Osteoblast (primary cell): ENCODE results near the gene PLCB4. TPM values are rescaled to one million over a fixed set of nuclear protein-coding genes. Genes with fewer than 3 reads are reported as not detected.
A peak's percentile ranks its signal among the peaks of the same experiment; 100 is the strongest.

Source experiments
- DNase-seq: peaks from one replicate; pipeline ENCODE4 v3.0.0; 2011; ENCODE audit warnings: low spot score, mixed read lengths; ENCODE audit not compliant: insufficient read length; ENCODE audit errors: missing footprints
- H2AFZ ChIP-seq: 2 replicates; pipeline ENCODE4 v1.6.0; 2011; ENCODE audit warnings: mild to moderate bottlenecking, low read length
- H3K27ac ChIP-seq: 2 replicates; pipeline ENCODE4 v1.5.1; 2011; ENCODE audit warnings: mild to moderate bottlenecking, low read depth, low read length, moderate library complexity
- H3K27me3 ChIP-seq: 2 replicates; pipeline ENCODE4 v1.6.0; 2012; ENCODE audit warnings: mild to moderate bottlenecking, control low read depth, inconsistent platforms, low read length, moderate library complexity; ENCODE audit not compliant: insufficient read depth
- H3K36me3 ChIP-seq: 2 replicates; pipeline ENCODE4 v1.5.1; 2011; ENCODE audit warnings: mild to moderate bottlenecking, low read length, control low read depth, moderate library complexity; ENCODE audit not compliant: insufficient read depth
- H3K4me1 ChIP-seq: 2 replicates; pipeline ENCODE4 v1.5.1; 2011; ENCODE audit warnings: mild to moderate bottlenecking, low read length, control low read depth, moderate library complexity; ENCODE audit not compliant: insufficient read depth
- H3K4me2 ChIP-seq: 2 replicates; pipeline ENCODE4 v1.6.0; 2011; ENCODE audit warnings: mild to moderate bottlenecking, low read length; ENCODE audit not compliant: insufficient read depth
- H3K4me3 ChIP-seq: fragments of 200-600 bp; sonication (generic); 3 replicates; pipeline ENCODE4 v1.5.1; 2012; ENCODE audit warnings: mild to moderate bottlenecking, low read length, inconsistent platforms; ENCODE audit not compliant: insufficient read depth
- H3K79me2 ChIP-seq: 2 replicates; pipeline ENCODE4 v1.6.0; 2012; ENCODE audit warnings: mild to moderate bottlenecking, low read length, control low read depth, inconsistent platforms; ENCODE audit not compliant: insufficient read depth
- H3K9me3 ChIP-seq: 2 replicates; pipeline ENCODE4 v1.5.1; 2011; ENCODE audit warnings: low read depth, low read length, control low read depth
- H4K20me1 ChIP-seq: 2 replicates; pipeline ENCODE4 v1.6.0; 2012; ENCODE audit warnings: mild to moderate bottlenecking, low read length, control low read depth; ENCODE audit not compliant: insufficient read depth
- total RNA-seq: library from RNA; depleted of rRNA; stranded (reverse); fragments of >200 nt; gene quantifications from 2 replicates; pipeline ENCODE4 v1.2.3, GENCODE V29; 2012
- TF ChIP-seq, protein P1 (sequence below): IDR thresholded peaks from 2 replicates; pipeline ENCODE4 v1.5.1; 2011; ENCODE audit warnings: mild to moderate bottlenecking, low read depth, low read length, moderate library complexity; ENCODE audit errors: extremely low read depth

The PLCB4 gene
- total RNA-seq, result 13.0 and 25.6 TPM in 2 replicates

DNA sequence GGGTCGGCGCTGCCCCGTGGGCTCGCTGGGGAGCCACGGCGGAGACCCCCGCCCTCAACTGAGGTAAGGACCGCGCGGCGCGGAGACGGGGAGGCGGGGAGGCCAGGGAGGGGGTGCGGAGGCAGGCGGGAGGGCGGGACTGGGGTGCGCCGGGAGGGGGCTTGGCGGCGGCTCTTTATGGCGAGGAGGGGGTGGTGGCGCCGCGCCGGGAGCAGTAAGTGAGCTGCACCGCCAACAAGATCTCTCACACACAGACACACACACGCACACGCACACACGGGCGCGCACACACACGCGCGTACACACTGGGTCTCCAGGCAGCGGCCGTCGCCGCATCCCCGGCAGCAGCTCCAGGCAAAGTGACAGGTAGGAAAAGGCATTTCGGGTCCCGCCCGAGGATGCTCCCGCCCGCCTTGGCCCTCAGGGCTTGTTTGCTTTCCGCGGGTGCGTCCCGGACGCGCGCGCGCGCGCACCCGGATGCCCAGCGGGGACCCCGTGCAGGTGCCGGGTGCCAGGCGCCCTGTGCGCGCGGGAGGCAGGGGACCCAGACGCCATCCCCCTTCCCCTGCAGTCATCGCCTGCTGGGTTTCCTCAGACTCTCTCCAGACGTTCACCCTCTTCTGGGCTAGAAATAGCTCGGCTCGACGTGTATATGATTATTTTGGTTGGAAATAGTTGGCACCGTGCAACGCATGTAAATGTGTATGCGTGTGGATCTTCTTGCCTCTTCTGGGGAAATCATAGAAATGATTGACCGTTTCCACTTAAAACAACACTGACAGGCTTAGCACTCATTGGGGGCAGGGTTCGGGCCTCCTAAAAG is at the start of gene PLCB4:
TSS of gene PLCB4 (plus strand) at position 247 of the 823 bp plus-strand sequence. CDS start 238,728 bp downstream, outside the sequence.
- no peaks in the 10 kb centered on the region for H3K36me3 ChIP-seq
- TF ChIP-seq, protein P1, sequence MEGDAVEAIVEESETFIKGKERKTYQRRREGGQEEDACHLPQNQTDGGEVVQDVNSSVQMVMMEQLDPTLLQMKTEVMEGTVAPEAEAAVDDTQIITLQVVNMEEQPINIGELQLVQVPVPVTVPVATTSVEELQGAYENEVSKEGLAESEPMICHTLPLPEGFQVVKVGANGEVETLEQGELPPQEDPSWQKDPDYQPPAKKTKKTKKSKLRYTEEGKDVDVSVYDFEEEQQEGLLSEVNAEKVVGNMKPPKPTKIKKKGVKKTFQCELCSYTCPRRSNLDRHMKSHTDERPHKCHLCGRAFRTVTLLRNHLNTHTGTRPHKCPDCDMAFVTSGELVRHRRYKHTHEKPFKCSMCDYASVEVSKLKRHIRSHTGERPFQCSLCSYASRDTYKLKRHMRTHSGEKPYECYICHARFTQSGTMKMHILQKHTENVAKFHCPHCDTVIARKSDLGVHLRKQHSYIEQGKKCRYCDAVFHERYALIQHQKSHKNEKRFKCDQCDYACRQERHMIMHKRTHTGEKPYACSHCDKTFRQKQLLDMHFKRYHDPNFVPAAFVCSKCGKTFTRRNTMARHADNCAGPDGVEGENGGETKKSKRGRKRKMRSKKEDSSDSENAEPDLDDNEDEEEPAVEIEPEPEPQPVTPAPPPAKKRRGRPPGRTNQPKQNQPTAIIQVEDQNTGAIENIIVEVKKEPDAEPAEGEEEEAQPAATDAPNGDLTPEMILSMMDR, result no peak
- peak within 1 kb of the TSS; percentile 78 for H3K4me3 ChIP-seq
- H2AFZ ChIP-seq, result peak within 1 kb of the TSS; percentile 97
- no peaks in the 10 kb centered on the region for H4K20me1 ChIP-seq
- H3K4me2 ChIP-seq, result peak within 1 kb of the TSS; percentile 89
- H3K79me2 ChIP-seq, result peaks cover 50% of the 10 kb centered on the region
- H3K9me3 ChIP-seq, result no peaks in the 10 kb centered on the region
- peaks cover 47% of the 10 kb centered on the region for H3K4me1 ChIP-seq
- no peaks in the 10 kb centered on the region for H3K27me3 ChIP-seq
- peak within 1 kb of the TSS; percentile 54 for H3K27ac ChIP-seq
- DNase-seq, result peak; percentile 86

DNA sequence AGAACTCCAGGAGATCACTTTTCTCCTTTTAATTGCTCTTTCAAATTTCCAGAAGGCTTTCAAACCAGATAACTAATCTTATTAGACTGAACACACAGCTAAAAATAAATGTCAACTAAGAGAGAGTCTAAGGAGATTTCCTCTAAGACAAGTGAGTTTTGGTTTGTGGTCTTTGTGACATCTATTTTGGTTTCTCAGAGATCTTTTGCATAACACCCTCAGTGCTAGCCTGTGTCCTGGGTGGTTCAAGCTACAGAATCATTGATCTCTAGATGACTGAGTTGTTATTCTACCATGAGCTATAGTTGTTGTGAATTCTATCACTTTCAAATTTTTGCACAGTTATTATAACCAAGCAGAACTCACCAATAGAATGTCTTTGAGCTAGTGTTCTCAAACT is 49.1 kb upstream of the PLCB4 start:
- TF ChIP-seq, protein P1, result no peak
- H3K4me1 ChIP-seq, result peaks cover 14% of the 10 kb centered on the region
- no peaks in the 10 kb centered on the region for H3K79me2 ChIP-seq

DNA sequence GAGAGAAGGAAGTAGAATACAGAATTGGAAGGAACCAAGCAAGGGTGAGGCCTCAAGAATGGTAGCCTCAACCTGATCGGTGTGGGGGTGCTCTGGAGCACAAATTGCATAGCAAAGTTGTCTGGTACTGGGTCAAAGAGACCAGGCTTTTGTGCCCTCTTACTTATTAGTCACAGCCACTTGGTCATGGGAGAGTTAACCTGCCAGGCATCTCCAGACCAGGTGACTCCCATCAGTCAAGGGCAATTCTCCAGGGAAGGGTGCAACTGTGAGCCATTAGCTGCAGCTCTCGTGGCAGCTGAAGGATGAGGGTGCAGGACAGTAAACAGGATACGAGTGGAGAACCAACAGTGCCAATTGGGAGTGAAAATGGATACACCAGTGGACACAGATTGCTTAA is 47.7 kb upstream of the PLCB4 start:
- DNase-seq, result no peak

More for the DNA sequence above, 49.1 kb upstream of the PLCB4 start:
- Histone ChIP-seq H3K36me3 (no peaks in the 10 kb centered on the region), H3K4me3 (no peak overlapping the region), H3K27me3 (no peaks in the 10 kb centered on the region), H3K4me2 (no peak overlapping the region), H2AFZ (peak overlapping the region; percentile 34), H3K9me3 (no peaks in the 10 kb centered on the region), H4K20me1 (no peaks in the 10 kb centered on the region), H3K27ac (no peak overlapping the region)
- DNase-seq, result no peak

DNA sequence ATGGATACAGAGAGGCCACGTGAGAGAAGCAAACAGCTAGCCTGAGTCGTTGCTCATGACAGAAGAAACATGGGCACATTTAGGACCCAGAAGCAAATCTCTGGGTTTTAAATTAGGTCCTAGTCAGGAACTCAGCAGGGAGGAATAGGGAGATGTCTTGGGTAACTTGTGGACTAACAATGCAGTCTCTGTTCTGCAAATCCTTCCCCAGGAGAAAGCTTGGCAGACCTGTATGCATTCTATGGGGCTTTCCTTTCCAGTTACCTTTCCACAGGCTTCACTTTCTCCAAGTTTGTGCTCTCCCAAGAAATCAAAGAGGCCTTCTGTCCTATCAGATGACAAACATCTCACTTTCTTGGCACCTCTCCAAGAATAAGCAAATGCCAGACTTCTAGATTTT is 47.2 kb upstream of the PLCB4 start:
- H3K4me2 ChIP-seq, result no peak overlapping the region
- no peak for DNase-seq
- no peak overlapping the region for H3K27ac ChIP-seq
- no peaks in the 10 kb centered on the region for H3K27me3 ChIP-seq
- no peaks in the 10 kb centered on the region for H3K79me2 ChIP-seq
- TF ChIP-seq, protein P1, result no peak
- H3K9me3 ChIP-seq, result no peaks in the 10 kb centered on the region
- peak overlapping the region; percentile 18 for H2AFZ ChIP-seq
- H3K36me3 ChIP-seq, result no peaks in the 10 kb centered on the region
- H3K4me3 ChIP-seq, result no peak overlapping the region
- peaks cover 13% of the 10 kb centered on the region for H3K4me1 ChIP-seq
- H4K20me1 ChIP-seq, result no peaks in the 10 kb centered on the region

More for the DNA sequence above, 47.7 kb upstream of the PLCB4 start:
- Histone ChIP-seq H3K27me3 (no peaks in the 10 kb centered on the region), H3K4me1 (peaks cover 18% of the 10 kb centered on the region), H3K79me2 (no peaks in the 10 kb centered on the region), H3K9me3 (no peaks in the 10 kb centered on the region), H2AFZ (no peak overlapping the region), H3K27ac (no peak overlapping the region), H3K4me3 (no peak overlapping the region), H4K20me1 (no peaks in the 10 kb centered on the region), H3K4me2 (no peak overlapping the region), H3K36me3 (no peaks in the 10 kb centered on the region)
- TF ChIP-seq, protein P1, result no peak
